ENCODE measurements around the gene TMEM52.

- no peak for TF ChIP-seq RFX5 (IDR thresholded peaks at IDR 0.05; ENCODE audit: low read length)
- TF ChIP-seq, protein P1, sequence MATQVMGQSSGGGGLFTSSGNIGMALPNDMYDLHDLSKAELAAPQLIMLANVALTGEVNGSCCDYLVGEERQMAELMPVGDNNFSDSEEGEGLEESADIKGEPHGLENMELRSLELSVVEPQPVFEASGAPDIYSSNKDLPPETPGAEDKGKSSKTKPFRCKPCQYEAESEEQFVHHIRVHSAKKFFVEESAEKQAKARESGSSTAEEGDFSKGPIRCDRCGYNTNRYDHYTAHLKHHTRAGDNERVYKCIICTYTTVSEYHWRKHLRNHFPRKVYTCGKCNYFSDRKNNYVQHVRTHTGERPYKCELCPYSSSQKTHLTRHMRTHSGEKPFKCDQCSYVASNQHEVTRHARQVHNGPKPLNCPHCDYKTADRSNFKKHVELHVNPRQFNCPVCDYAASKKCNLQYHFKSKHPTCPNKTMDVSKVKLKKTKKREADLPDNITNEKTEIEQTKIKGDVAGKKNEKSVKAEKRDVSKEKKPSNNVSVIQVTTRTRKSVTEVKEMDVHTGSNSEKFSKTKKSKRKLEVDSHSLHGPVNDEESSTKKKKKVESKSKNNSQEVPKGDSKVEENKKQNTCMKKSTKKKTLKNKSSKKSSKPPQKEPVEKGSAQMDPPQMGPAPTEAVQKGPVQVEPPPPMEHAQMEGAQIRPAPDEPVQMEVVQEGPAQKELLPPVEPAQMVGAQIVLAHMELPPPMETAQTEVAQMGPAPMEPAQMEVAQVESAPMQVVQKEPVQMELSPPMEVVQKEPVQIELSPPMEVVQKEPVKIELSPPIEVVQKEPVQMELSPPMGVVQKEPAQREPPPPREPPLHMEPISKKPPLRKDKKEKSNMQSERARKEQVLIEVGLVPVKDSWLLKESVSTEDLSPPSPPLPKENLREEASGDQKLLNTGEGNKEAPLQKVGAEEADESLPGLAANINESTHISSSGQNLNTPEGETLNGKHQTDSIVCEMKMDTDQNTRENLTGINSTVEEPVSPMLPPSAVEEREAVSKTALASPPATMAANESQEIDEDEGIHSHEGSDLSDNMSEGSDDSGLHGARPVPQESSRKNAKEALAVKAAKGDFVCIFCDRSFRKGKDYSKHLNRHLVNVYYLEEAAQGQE (IDR thresholded peaks at IDR 0.05; ENCODE audit: low read depth, low read length), result no peak
Observed at GRCh38 chr1:1922956-1923833, 4.1 kb upstream of the TMEM52 start.

Measured in SK-N-SH (cell line).